Sigmoid colon (tissue), 7 donors: ENCODE data around the gene SLC23A1. TPM values are rescaled to one million over a fixed set of nuclear protein-coding genes. Genes with fewer than 3 reads are reported as not detected.

ENCODE experiments used
- DNase-seq: peaks from one replicate; pipeline ENCODE4 v3.0.0-alpha.2; 2019
- H3K27ac ChIP-seq, 4 donors: fragments of 200-600 bp; sonication (generic); one replicate each; pipeline ENCODE4 v1.5.1; 2016 to 2019; ENCODE audit warnings: mild to moderate bottlenecking in 1 of 4
- H3K27me3 ChIP-seq, 3 donors: fragments of 200-600 bp; sonication (generic); one replicate each; pipeline ENCODE4 v1.5.1; 2019; ENCODE audit warnings: mild to moderate bottlenecking in 1 of 3
- H3K36me3 ChIP-seq, 4 donors: fragments of 200-600 bp; sonication (generic); one replicate each; pipeline ENCODE4 v1.5.1; 2016 to 2019
- H3K4me1 ChIP-seq, 4 donors: fragments of 200-600 bp; sonication (generic); one replicate each; pipeline ENCODE4 v1.5.1; 2017 to 2019
- H3K4me3 ChIP-seq, 4 donors: fragments of 200-600 bp; sonication (generic); one replicate each; pipeline ENCODE4 v1.5.1; 2017 to 2019; ENCODE audit warnings: mild to moderate bottlenecking in 2 of 4, moderate library complexity in 1 of 4
- H3K9me3 ChIP-seq, 4 donors: fragments of 200-600 bp in 3 of 4; sonication (generic) in 3 of 4; one replicate each; pipeline versions ENCODE4 v1.5.1 to v1.6.1; 2013 to 2019
- CTCF ChIP-seq, 4 experiments: fragments of 450-650 bp in 3 of 4; fragments of 200-600 bp in 1 of 4; IDR thresholded peaks; one replicate each; pipeline ENCODE4 v1.5.1; 2016 to 2019; ENCODE audit warnings: antibody characterized with exemption in 4 of 4, mild to moderate bottlenecking in 3 of 4, moderate library complexity in 2 of 4
- EP300 ChIP-seq, 4 donors: sonication (generic); formaldehyde crosslinking; IDR thresholded peaks; one replicate each; pipeline ENCODE4 v1.6.1; 2017; ENCODE audit warnings: antibody characterized with exemption in 4 of 4
- POLR2A ChIP-seq, 2 donors: fragments of 450-650 bp; IDR thresholded peaks; one replicate each; pipeline ENCODE4 v1.6.1; 2016; ENCODE audit warnings: antibody characterized with exemption in 2 of 2, mild to moderate bottlenecking in 2 of 2, moderate library complexity in 2 of 2
- POLR2AphosphoS5 ChIP-seq, 4 donors: sonication (generic); formaldehyde crosslinking; IDR thresholded peaks; one replicate each; pipeline ENCODE4 v1.6.1; 2017; ENCODE audit warnings: antibody characterized with exemption in 4 of 4
- WGBS, 2 donors: extraction: QIAGEN DNeasy Blood & Tissue Kit; methylation state at CpG; one replicate each; pipeline ENCODE4 v1.1.7; 2013; 5-methylcytosine and 5-hydroxymethylcytosine counted together
- intact Hi-C: fragments of 100-400 bp; cut with DNase I; formaldehyde crosslinking; loops from one replicate; pipeline ENCODE4 v1.15.1; 2023
- polyA plus RNA-seq, 3 donors: library from polyadenylated mRNA; stranded (reverse); fragments of 200-250 nt; gene quantifications; one replicate each; pipeline ENCODE4 v1.2.3, GENCODE V29; 2013
- total RNA-seq, 4 donors: library from RNA; depleted of rRNA; stranded (reverse); fragments of >200 nt; gene quantifications; one replicate each; pipeline ENCODE4 v1.1.0, GENCODE V29; 2016
- donor health status: healthy with polysubstance abuse.
- donor health status: Bipolar disorder and iron deficiency.
- donor health status: healthy.

SLC23A1 gene
- total and polyA plus RNA-seq, 7 donors, result 0.60 to 2.1 (median 1.7) TPM; not detected in 4

DNA sequence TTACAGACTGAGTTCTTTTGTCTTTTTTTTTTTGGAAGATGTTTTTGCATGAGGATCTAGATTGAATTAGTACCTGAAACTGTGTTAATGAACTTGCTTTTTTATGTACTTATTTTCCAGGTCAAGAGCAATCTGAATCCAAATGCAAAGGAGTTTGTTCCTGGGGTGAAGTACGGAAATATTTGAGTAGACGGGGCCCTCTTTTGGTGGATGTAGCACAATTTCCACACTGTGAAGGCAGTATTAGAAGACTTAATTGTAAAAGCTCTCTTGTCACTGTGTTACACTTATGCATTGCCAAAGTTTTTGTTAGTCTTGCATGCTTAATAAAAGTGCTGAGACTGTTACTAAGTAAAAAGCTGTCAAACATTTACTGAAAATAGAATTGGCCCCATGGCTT lies 14.5 kb downstream of the SLC23A1 start:
- TF ChIP-seq EP300 (IDR thresholded peaks at IDR 0.05) (no peak), CTCF (IDR thresholded peaks at IDR 0.05) (no peak), POLR2A (IDR thresholded peaks at IDR 0.05) (no peak), POLR2AphosphoS5 (IDR thresholded peaks at IDR 0.05) (no peak)

GRCh38 chr5:139364466-139364865 lies 18.6 kb downstream of the SLC23A1 start:
- no peaks in the 10 kb centered on the region for H3K9me3 ChIP-seq
- WGBS, 2 donors, result 70 to 72% methylated on average over 2 of the region's 2 CpGs
- TF ChIP-seq POLR2A (IDR thresholded peaks at IDR 0.05), result no peak
- TF ChIP-seq POLR2AphosphoS5 (IDR thresholded peaks at IDR 0.05), result no peak
- no peak for TF ChIP-seq CTCF (IDR thresholded peaks at IDR 0.05)
- no peak for TF ChIP-seq EP300 (IDR thresholded peaks at IDR 0.05)
- H3K4me1 ChIP-seq, result peaks cover 0 to 16% (median 6%) of the 10 kb centered on the region in 4 donors
- H3K27ac ChIP-seq, result no peak overlapping the region
- no peak overlapping the region for H3K4me3 ChIP-seq
- intact Hi-C loops, result no loop called here
- H3K27me3 ChIP-seq, result no peaks in the 10 kb centered on the region
- H3K36me3 ChIP-seq, result peaks cover 22 to 60% (median 31%) of the 10 kb centered on the region in 4 donors
- no peak for DNase-seq

More for the DNA sequence above, 14.5 kb downstream of the SLC23A1 start:
- intact Hi-C loops, result no loop called here
- no peak overlapping the region for H3K27ac ChIP-seq
- no peaks in the 10 kb centered on the region for H3K27me3 ChIP-seq
- H3K4me1 ChIP-seq, result peaks cover 0 to 5% (median 4%) of the 10 kb centered on the region in 4 donors
- WGBS, 2 donors, result 80 to 84% methylated on average over 2 of the region's 2 CpGs
- H3K36me3 ChIP-seq, result peaks cover 33 to 93% (median 37%) of the 10 kb centered on the region in 4 donors
- H3K9me3 ChIP-seq, result no peaks in the 10 kb centered on the region
- no peak for DNase-seq
- no peak overlapping the region for H3K4me3 ChIP-seq

GRCh38 chr5:139363937-139364336 lies 19.2 kb downstream of the SLC23A1 start:
- Histone ChIP-seq H3K4me1 (peaks cover 0 to 16% (median 6%) of the 10 kb centered on the region in 4 donors), H3K4me3 (no peak overlapping the region), H3K36me3 (peaks cover 16 to 55% (median 31%) of the 10 kb centered on the region in 4 donors), H3K9me3 (no peaks in the 10 kb centered on the region), H3K27ac (no peak overlapping the region), H3K27me3 (no peaks in the 10 kb centered on the region)
- DNase-seq, result no peak
- 79 to 84% methylated on average over 2 of the region's 2 CpGs for WGBS, 2 donors
- TF ChIP-seq POLR2AphosphoS5 (IDR thresholded peaks at IDR 0.05) (no peak), CTCF (IDR thresholded peaks at IDR 0.05) (no peak), POLR2A (IDR thresholded peaks at IDR 0.05) (no peak), EP300 (IDR thresholded peaks at IDR 0.05) (no peak)
- intact Hi-C loops, result no loop called here

DNA sequence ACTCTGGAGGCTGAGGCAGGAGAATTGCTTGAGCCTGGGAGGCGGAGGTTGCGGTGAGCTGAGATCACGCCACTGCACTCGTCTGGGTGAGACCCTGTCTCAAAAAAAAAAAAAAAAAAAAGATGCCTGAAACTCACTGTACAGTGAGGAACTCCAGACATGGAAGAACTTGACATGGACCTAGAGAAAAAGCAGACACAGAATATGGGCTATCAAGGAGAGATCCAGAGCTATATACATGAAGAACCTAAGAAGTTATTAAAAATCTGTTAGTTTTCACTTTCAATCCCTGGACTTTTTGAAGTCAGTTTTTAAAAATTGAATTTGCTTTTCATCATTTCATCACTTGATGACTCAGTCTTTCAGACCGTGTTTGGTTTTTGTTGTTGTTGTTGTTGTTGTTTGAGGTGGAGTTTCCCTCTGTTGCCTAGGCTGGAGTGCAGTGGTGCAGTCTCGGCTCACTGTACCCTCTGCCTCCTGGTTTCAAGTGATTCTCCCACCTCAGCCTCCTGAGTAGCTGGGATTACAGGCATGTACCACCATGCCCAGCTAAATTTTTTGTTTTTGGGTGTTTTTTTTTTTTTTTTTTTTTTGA lies 21.2 kb downstream of the SLC23A1 start:
- TF ChIP-seq POLR2AphosphoS5 (IDR thresholded peaks at IDR 0.05), result peak in 3 of 4 donors; percentile 17 to 65 (median 56)
- TF ChIP-seq CTCF (IDR thresholded peaks at IDR 0.05), result no peak
- TF ChIP-seq EP300 (IDR thresholded peaks at IDR 0.05), result no peak
- no peaks in the 10 kb centered on the region for H3K27me3 ChIP-seq
- intact Hi-C loops, result no loop called here
- H3K27ac ChIP-seq, result no peak overlapping the region
- peaks cover 11 to 35% (median 30%) of the 10 kb centered on the region in 4 donors for H3K36me3 ChIP-seq
- H3K4me1 ChIP-seq, result peaks cover 0 to 16% (median 8%) of the 10 kb centered on the region in 4 donors
- H3K9me3 ChIP-seq, result no peaks in the 10 kb centered on the region
- WGBS, 2 donors, result 87% methylated on average over 6 of the region's 6 CpGs
- DNase-seq, result no peak
- no peak overlapping the region for H3K4me3 ChIP-seq

- Histone ChIP-seq H3K4me3 (no peak overlapping the region), H3K4me1 (peaks cover 0 to 16% (median 10%) of the 10 kb centered on the region in 4 donors), H3K9me3 (no peaks in the 10 kb centered on the region), H3K36me3 (peaks cover 0 to 19% (median 16%) of the 10 kb centered on the region in 4 donors), H3K27me3 (no peaks in the 10 kb centered on the region), H3K27ac (no peak overlapping the region)
- DNase-seq, result no peak
- 96 to 97% methylated on average over 4 of the region's 4 CpGs for WGBS, 2 donors
- no peak for TF ChIP-seq CTCF (IDR thresholded peaks at IDR 0.05)
- TF ChIP-seq POLR2AphosphoS5 (IDR thresholded peaks at IDR 0.05), result no peak
- no peak for TF ChIP-seq EP300 (IDR thresholded peaks at IDR 0.05)
- no peak for TF ChIP-seq POLR2A (IDR thresholded peaks at IDR 0.05)
- intact Hi-C loops, result no loop called here
Measured at GRCh38 chr5:139360384-139360783, 22.7 kb downstream of the SLC23A1 start.
